Lower leg skin (tissue), 4 donors: ENCODE data around the gene TMPRSS3. TPM values are rescaled to one million over a fixed set of nuclear protein-coding genes. Genes with fewer than 3 reads are reported as not detected.

Source experiments
- DNase-seq, 2 donors: peaks; one replicate each; pipeline ENCODE4 v3.0.0-alpha.2; 2019; ENCODE audit warnings: low spot score in 2 of 2
- H3K4me3 ChIP-seq: fragments of 200-600 bp; sonication (generic); 2 replicates; pipeline ENCODE4 v1.5.1; 2017; ENCODE audit warnings: mild to moderate bottlenecking, low read depth; ENCODE audit not compliant: poor library complexity, severe bottlenecking
- POLR2A ChIP-seq, 2 donors: fragments of 450-650 bp; IDR thresholded peaks; one replicate each; pipeline ENCODE4 v1.6.1; 2016 to 2017; ENCODE audit warnings: antibody characterized with exemption in 2 of 2, mild to moderate bottlenecking in 1 of 2, moderate library complexity in 1 of 2
- WGBS, 2 donors: methylation state at CpG; one replicate each; pipeline ENCODE4 v1.1.5; 2018; 5-methylcytosine and 5-hydroxymethylcytosine counted together
- intact Hi-C: fragments of 100-400 bp; cut with DNase I; formaldehyde crosslinking; loops from one replicate; pipeline ENCODE4 v1.15.0; 2023; ENCODE audit warnings: low total_unique reads
- total RNA-seq, 4 donors: library from RNA; depleted of rRNA; stranded (reverse); fragments of >200 nt; gene quantifications; one replicate each; pipeline ENCODE4 v1.1.0, GENCODE V29; 2016
- TF ChIP-seq, protein P1 (sequence below), 3 donors: fragments of 450-650 bp; IDR thresholded peaks; one replicate each; pipeline ENCODE4 v1.5.1; 2016; ENCODE audit warnings: antibody characterized with exemption in 3 of 3, mild to moderate bottlenecking in 3 of 3, moderate library complexity in 2 of 3

TMPRSS3 gene
- total RNA-seq, 4 donors from 2014 or later = 0.19 to 0.78 (median 0.36) TPM

DNA sequence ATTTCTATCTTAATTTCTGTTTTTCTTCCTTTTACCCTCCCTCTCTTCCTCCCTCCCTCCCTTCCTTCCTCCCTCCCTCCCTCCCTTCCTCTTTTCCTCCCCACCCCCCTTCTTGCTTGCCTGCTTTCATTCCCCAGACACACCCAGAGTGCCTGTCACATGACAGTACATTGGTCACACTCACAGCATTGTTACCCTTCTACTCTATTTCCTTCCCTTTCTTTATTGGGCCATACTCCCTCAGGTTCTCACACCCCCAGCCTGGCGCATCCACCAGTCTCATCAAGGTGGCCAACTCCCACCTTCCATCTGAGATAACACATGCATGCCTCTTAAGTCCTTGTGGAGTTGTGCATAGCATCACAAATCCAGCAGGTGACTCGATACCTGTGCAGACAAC, 10.9 kb downstream of the TMPRSS3 start:
- intact Hi-C loops = no loop called here
- no peak for TF ChIP-seq POLR2A (IDR thresholded peaks at IDR 0.05)
- TF ChIP-seq, protein P1, sequence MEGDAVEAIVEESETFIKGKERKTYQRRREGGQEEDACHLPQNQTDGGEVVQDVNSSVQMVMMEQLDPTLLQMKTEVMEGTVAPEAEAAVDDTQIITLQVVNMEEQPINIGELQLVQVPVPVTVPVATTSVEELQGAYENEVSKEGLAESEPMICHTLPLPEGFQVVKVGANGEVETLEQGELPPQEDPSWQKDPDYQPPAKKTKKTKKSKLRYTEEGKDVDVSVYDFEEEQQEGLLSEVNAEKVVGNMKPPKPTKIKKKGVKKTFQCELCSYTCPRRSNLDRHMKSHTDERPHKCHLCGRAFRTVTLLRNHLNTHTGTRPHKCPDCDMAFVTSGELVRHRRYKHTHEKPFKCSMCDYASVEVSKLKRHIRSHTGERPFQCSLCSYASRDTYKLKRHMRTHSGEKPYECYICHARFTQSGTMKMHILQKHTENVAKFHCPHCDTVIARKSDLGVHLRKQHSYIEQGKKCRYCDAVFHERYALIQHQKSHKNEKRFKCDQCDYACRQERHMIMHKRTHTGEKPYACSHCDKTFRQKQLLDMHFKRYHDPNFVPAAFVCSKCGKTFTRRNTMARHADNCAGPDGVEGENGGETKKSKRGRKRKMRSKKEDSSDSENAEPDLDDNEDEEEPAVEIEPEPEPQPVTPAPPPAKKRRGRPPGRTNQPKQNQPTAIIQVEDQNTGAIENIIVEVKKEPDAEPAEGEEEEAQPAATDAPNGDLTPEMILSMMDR (IDR thresholded peaks at IDR 0.05) = no peak
- 85 to 89% methylated on average over 2 of the region's 2 CpGs for WGBS, 2 donors
- H3K4me3 ChIP-seq = no peak overlapping the region
- no peak for DNase-seq

GRCh38 chr21:42384156-42384945, 11.5 kb downstream of the TMPRSS3 start:
- no peak for DNase-seq
- 78% methylated on average over 8 of the region's 8 CpGs for WGBS, 2 donors
- intact Hi-C loops = no loop called here
- no peak overlapping the region for H3K4me3 ChIP-seq
- TF ChIP-seq, protein P1 (IDR thresholded peaks at IDR 0.05) = no peak
- no peak for TF ChIP-seq POLR2A (IDR thresholded peaks at IDR 0.05)

GRCh38 chr21:42383331-42383730, 12.5 kb downstream of the TMPRSS3 start:
- intact Hi-C loops = no loop called here
- H3K4me3 ChIP-seq = no peak overlapping the region
- DNase-seq = no peak
- TF ChIP-seq, protein P1 (IDR thresholded peaks at IDR 0.05) = no peak
- no peak for TF ChIP-seq POLR2A (IDR thresholded peaks at IDR 0.05)
- 72 to 83% methylated on average over 3 to 5 of the region's 6 CpGs for whole genome bisulfite sequencing, 2 donors

- no peak overlapping the region for H3K4me3 ChIP-seq
- intact Hi-C loops = no loop called here
- 94 to 98% methylated on average over 4 to 6 of the region's 6 CpGs for WGBS, 2 donors
- no peak for DNase-seq
- TF ChIP-seq, protein P1 (IDR thresholded peaks at IDR 0.05) = no peak
- no peak for TF ChIP-seq POLR2A (IDR thresholded peaks at IDR 0.05)
Observed at GRCh38 chr21:42382915-42383314, 12.9 kb downstream of the TMPRSS3 start.

GRCh38 chr21:42381347-42381984, 14.4 kb downstream of the TMPRSS3 start:
- DNase-seq = no peak
- intact Hi-C loops = no loop called here
- 50 to 62% methylated on average over 1 of the region's 1 CpG for WGBS, 2 donors

More at GRCh38 chr21:42381347-42381984, 14.4 kb downstream of the TMPRSS3 start:
- TF ChIP-seq POLR2A (IDR thresholded peaks at IDR 0.05) = no peak
- TF ChIP-seq, protein P1 (IDR thresholded peaks at IDR 0.05) = no peak
- no peak overlapping the region for H3K4me3 ChIP-seq
